Neural crest cell (in vitro differentiated cells): ENCODE results near the gene SNAPC4. TPM values are rescaled to one million over a fixed set of nuclear protein-coding genes. Genes with fewer than 3 reads are reported as not detected.
A peak's percentile ranks its signal among the peaks of the same experiment; 100 is the strongest.

Source experiments
- DNase-seq: peaks from one replicate; pipeline ENCODE4 v3.0.0; 2021; ENCODE audit warnings: low read depth, mixed read lengths, low spot score
- H3K27ac Mint-ChIP-seq: one replicate; pipeline ENCODE4 v1.8.0; 2021; ENCODE audit warnings: mild to moderate bottlenecking, mixed read lengths; ENCODE audit not compliant: unreplicated experiment
- H3K27me3 Mint-ChIP-seq: 2 replicates; pipeline ENCODE4 v1.8.0; 2021; ENCODE audit warnings: low read depth, mild to moderate bottlenecking, mixed read lengths
- H3K36me3 Mint-ChIP-seq: 2 replicates; pipeline ENCODE4 v1.8.0; 2021; ENCODE audit warnings: low read depth, mild to moderate bottlenecking, mixed read lengths
- H3K4me1 Mint-ChIP-seq: 2 replicates; pipeline ENCODE4 v1.8.0; 2021; ENCODE audit warnings: mixed read lengths
- H3K4me3 Mint-ChIP-seq: one replicate; pipeline ENCODE4 v1.8.0; 2021; ENCODE audit warnings: mild to moderate bottlenecking, mixed read lengths
- H3K9me3 Mint-ChIP-seq: 2 replicates; pipeline ENCODE4 v1.8.0; 2021; ENCODE audit warnings: mixed read lengths
- total RNA-seq: library from RNA; stranded (reverse); gene quantifications from 2 replicates; pipeline ENCODE4 v1.2.1, GENCODE V29; 2021
- TF ChIP-seq, protein P1 (sequence below): fragments of 200-600 bp; sonication (generic); conservative IDR thresholded peaks from 2 replicates; pipeline ENCODE4 v1.5.0; 2021; ENCODE audit warnings: antibody characterized with exemption, mild to moderate bottlenecking

SNAPC4 gene
- total RNA-seq, 1 donor from 2014 or later: 19.0 TPM

DNA sequence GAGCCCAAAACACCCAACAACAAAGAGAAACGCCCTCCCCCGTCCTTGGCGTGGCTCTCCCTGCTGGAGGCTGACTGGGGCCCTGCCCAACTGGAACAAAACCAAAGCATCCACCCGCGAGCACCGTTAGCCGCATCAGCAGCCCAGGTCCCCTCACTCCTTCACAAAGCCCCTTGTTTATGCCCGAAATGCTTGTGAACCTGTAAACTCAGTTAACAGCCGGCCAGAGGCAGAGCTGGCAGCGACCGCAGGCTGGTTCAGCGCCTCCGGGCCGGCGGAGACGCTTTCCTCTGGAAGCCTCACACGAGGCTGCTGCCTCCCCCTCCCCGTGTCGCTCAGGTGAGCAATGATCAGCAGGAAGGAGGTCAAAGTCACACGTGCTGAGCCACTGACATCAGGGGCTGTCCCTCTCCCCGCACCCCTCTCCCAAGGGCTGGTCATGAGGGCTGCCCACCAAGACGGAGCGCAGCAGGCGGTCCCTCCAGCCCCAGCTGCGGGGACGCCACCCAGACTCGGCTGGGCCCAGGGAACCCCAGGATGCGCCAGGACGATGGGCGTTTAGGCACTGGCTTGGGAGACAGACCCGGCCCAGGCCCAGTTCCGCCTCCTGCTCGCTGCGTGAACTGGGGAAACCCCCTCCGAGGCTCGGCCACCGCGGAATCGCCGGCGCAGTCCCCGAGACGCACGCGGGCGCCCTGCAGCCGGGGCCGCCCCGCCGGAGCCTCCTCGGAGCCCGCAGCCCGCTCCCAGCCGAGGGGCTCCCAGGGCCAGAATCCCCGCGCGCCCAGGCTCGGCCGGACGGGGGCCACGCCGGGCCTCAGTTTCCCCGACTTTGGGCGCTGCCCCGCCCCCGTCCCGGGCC, 563 bp downstream of the SNAPC4 start:
- H3K27ac Mint-ChIP-seq: peak overlapping the region; percentile 87
- H3K27me3 Mint-ChIP-seq: no peaks in the 10 kb centered on the region
- peaks cover 8% of the 10 kb centered on the region for H3K4me1 Mint-ChIP-seq
- H3K9me3 Mint-ChIP-seq: no peaks in the 10 kb centered on the region
- TF ChIP-seq, protein P1, sequence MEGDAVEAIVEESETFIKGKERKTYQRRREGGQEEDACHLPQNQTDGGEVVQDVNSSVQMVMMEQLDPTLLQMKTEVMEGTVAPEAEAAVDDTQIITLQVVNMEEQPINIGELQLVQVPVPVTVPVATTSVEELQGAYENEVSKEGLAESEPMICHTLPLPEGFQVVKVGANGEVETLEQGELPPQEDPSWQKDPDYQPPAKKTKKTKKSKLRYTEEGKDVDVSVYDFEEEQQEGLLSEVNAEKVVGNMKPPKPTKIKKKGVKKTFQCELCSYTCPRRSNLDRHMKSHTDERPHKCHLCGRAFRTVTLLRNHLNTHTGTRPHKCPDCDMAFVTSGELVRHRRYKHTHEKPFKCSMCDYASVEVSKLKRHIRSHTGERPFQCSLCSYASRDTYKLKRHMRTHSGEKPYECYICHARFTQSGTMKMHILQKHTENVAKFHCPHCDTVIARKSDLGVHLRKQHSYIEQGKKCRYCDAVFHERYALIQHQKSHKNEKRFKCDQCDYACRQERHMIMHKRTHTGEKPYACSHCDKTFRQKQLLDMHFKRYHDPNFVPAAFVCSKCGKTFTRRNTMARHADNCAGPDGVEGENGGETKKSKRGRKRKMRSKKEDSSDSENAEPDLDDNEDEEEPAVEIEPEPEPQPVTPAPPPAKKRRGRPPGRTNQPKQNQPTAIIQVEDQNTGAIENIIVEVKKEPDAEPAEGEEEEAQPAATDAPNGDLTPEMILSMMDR: no peak
- peak overlapping the region; percentile 91 for H3K4me3 Mint-ChIP-seq
- H3K36me3 Mint-ChIP-seq: no peaks in the 10 kb centered on the region
- DNase-seq: peak; percentile 6

DNA sequence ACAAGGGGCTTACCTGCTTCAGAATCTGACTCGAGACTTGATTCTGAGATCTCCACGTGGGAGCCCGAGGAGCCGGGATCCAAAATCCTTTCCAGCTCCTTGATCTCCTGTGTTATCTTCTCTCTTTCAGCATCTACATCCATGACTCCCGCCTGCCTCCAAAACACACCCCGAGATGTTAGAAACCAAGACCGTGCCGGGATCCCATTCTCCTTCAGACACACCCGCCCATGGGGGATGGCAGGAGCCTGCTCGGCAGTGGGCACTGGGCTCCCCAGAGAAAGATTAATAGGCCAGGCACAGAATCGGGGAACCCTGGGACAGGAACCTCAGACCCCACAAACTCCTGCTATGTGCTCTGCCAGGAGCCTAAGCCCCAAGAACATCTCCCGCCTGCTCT, 1.7 kb downstream of the SNAPC4 start:
- Mint-ChIP-seq H3K9me3 (no peaks in the 10 kb centered on the region), H3K27ac (no peak overlapping the region), H3K27me3 (no peaks in the 10 kb centered on the region), H3K4me1 (peaks cover 8% of the 10 kb centered on the region), H3K36me3 (no peaks in the 10 kb centered on the region), H3K4me3 (peak overlapping the region; percentile 91)
- TF ChIP-seq, protein P1: no peak
- no peak for DNase-seq

DNA sequence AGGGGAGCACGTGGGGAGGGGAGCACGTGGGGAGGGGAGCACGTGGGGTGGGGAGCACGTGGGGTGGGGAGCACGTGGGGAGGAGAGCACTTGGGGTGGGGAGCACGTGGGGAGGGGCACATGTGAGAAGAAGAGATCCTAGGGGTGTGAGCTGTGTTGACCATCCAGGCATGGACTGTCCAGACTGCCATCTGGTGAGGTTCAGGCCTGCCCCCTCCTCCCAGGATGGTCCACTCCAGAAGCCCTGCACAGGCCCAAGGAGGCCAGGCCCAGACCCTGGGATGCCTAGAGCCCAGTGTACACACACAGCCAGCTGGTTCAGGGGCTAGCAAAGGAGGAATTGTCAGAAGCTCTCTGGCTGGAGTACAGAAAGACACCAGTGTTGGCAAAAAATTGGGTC, 2.3 kb downstream of the SNAPC4 start:
- no peaks in the 10 kb centered on the region for H3K9me3 Mint-ChIP-seq
- peaks cover 8% of the 10 kb centered on the region for H3K4me1 Mint-ChIP-seq
- TF ChIP-seq, protein P1: no peak
- no peaks in the 10 kb centered on the region for H3K27me3 Mint-ChIP-seq
- H3K27ac Mint-ChIP-seq: no peak overlapping the region
- no peaks in the 10 kb centered on the region for H3K36me3 Mint-ChIP-seq
- H3K4me3 Mint-ChIP-seq: no peak overlapping the region
- DNase-seq: no peak

DNA sequence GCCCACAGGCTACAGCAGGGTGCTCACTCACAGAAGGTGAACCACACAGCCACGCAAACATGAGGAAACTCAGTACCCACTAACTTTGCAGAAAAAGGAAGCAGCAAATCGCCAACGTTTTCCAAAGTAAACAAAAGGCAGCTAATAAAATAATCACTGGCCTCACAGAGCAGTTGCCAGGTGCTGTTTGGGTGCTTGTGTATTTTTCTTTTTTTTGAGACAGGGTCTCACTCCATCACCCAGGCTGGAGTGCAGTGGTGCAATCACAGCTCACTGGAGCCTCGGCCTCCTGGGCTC, 3.8 kb downstream of the SNAPC4 start:
- DNase-seq: no peak
- no peaks in the 10 kb centered on the region for H3K27me3 Mint-ChIP-seq
- TF ChIP-seq, protein P1: no peak
- H3K36me3 Mint-ChIP-seq: peaks cover 2% of the 10 kb centered on the region
- H3K4me3 Mint-ChIP-seq: peak overlapping the region; percentile 57
- H3K4me1 Mint-ChIP-seq: peaks cover 8% of the 10 kb centered on the region
- H3K9me3 Mint-ChIP-seq: no peaks in the 10 kb centered on the region
- no peak overlapping the region for H3K27ac Mint-ChIP-seq

DNA sequence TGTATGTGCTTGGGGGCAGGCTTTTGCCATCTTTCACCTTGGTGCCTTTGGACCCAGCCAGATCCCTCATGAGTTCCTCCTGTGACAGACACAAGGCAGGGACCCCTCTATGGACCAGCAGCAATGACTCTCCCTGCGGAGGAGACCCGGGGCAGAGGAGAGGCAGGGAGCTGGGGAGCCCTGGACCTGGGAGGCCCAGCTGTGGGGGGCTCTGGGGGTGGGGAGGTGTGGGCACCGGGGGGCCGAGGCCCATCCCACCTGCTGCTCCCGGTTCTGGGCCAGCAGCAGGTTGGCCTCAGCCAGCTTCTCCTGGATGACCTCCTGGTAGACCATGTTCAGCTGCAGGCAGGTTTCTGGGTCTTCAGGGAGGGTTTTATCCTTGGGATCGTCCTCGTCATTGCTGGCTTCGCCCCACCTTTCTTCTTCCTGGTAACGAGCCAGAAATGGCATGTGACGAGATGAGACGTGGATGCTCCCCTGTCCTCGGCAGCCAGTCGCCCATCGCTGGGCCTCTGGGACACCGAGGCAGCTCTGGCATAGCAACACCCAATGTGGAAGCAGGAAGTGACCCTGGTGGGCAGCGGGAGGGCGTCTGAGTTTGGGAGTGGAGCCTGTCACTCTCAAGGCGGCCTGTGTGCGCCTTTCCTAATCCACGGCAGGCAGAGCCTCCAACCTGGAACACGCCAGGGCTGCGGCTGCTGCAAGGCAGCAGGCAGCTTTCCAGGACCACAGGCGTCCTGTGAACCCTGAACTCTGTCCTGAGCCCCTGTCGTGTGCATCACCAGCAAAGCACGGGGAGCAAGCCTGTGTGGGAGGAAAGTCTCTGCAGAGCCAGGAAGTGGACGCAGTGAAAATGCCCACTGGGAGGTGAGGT, 4.4 kb downstream of the SNAPC4 start:
- Mint-ChIP-seq H3K4me1 (peaks cover 8% of the 10 kb centered on the region), H3K9me3 (no peaks in the 10 kb centered on the region), H3K27ac (no peak overlapping the region), H3K27me3 (no peaks in the 10 kb centered on the region), H3K36me3 (peaks cover 3% of the 10 kb centered on the region), H3K4me3 (peak overlapping the region; percentile 57)
- no peak for DNase-seq
- TF ChIP-seq, protein P1: no peak
